ENCODE data around the gene PEX14. TPM values are rescaled to one million over a fixed set of nuclear protein-coding genes. Genes with fewer than 3 reads are reported as not detected.

PEX14 gene
- total RNA-seq, 1 experiment from 2014 or later = 29.3 TPM

DNA sequence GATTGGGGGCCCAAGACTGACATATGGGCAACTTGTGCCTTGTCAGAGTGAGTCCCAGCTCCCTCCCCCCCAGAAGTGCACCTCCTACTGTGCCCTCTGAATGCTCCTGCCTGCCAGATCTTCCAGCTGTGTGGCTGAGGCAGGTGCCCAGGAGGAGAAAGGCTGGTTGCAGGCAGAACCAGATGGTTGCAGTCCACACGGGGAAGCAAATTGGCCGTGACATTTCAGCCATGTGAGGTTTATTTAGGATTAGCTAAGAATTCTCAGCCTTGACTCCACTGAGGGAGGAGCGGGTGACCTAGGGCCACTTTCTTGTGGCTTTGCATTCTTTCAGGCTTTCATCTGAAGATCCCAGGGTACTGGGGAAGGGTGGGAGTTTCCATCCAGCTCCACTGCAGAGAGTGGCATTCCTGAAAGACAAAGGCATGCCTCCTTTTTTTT lies 33.8 kb downstream of the PEX14 start:
- Histone ChIP-seq H3K9me2 (ENCODE audit: insufficient read depth) (no peaks in the 10 kb centered on the region), H4K20me1 (ENCODE audit: insufficient read depth) (peaks cover 3% of the 10 kb centered on the region; the same call in 1 of the 2 replicates), H3K4me3 (replicated peaks in 1 of 2; ENCODE audit: low read depth in 1 of 2, low read length in 2 of 2) (no peak overlapping the region), H3K36me3 (ENCODE audit: control insufficient read depth in 1 of 2, insufficient read depth in 2 of 2, low read length in 2 of 2) (no peaks in the 10 kb centered on the region), H3K4me1 (ENCODE audit: control insufficient read depth in 1 of 2, insufficient read depth in 2 of 2, low read length in 2 of 2) (peaks cover 17 to 30% of the 10 kb centered on the region in 2 experiments), H2AFZ (ENCODE audit: low read depth, low read length, poor library complexity, severe bottlenecking) (no peak overlapping the region), H3K9ac (ENCODE audit: low read length) (no peak overlapping the region), H3K27me3 (ENCODE audit: insufficient read depth, low read length) (no peaks in the 10 kb centered on the region), H3K79me2 (ENCODE audit: insufficient read depth, low read length) (peaks cover 71% of the 10 kb centered on the region), H3K4me2 (ENCODE audit: low read length) (0 out of 2 replicates have a peak overlapping the region, but pooled peaks have one; percentile 3), H3K27ac (ENCODE audit: low read depth, low read length) (no peak overlapping the region), H3K9me3 (ENCODE audit: control insufficient read depth in 1 of 2, insufficient read depth in 1 of 2, low read depth in 1 of 2, low read length in 2 of 2) (no peaks in the 10 kb centered on the region)
- intact Hi-C loops (cut with micrococcal nuclease) = loop anchor here (5.0 kb wide), 1 partner anchor 454 kb away; no protein-coding TSS in a partner anchor
- no peak for ATAC-seq
- ChIA-PET POLR2A (no interaction called here), RAD21 (ENCODE audit: low non-redundant PET in 1 of 2, low total read pairs in 2 of 2, uncharacterized antibody in 2 of 2, unreplicated experiment in 2 of 2) (no interaction called here), CTCF (interaction anchor here (0.6 kb wide), 1 partner anchor 520 kb away, joined by 3 read pairs; no protein-coding TSS in a partner anchor)
- no peak for DNase-seq (ENCODE audit: low read depth, low spot score)
- BruUV-seq (replicated peaks) = no TSS peak
- TF ChIP-seq, protein P1, sequence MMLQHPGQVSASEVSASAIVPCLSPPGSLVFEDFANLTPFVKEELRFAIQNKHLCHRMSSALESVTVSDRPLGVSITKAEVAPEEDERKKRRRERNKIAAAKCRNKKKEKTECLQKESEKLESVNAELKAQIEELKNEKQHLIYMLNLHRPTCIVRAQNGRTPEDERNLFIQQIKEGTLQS (IDR thresholded peaks at IDR 0.05) = no peak
- no peak for TF ChIP-seq CBX3 (IDR thresholded peaks at IDR 0.05; ENCODE audit: low read depth)
- no peak for TF ChIP-seq SRF (IDR thresholded peaks at IDR 0.05; ENCODE audit: low read depth)
- TF ChIP-seq RAD21 (IDR thresholded peaks at IDR 0.05; ENCODE audit: low read depth) = no peak
- no peak for TF ChIP-seq SIN3A (IDR thresholded peaks at IDR 0.05; ENCODE audit: low read depth)
- no peak for TF ChIP-seq POLR2A (IDR thresholded peaks at IDR 0.05; ENCODE audit: borderline replicate concordance, extremely low read depth, insufficient read depth, insufficient read length)
- no peak for TF ChIP-seq ELF1 (IDR thresholded peaks at IDR 0.05; ENCODE audit: borderline replicate concordance, low read depth)
- no peak for TF ChIP-seq SP1 (IDR thresholded peaks at IDR 0.05; ENCODE audit: low read depth)

DNA sequence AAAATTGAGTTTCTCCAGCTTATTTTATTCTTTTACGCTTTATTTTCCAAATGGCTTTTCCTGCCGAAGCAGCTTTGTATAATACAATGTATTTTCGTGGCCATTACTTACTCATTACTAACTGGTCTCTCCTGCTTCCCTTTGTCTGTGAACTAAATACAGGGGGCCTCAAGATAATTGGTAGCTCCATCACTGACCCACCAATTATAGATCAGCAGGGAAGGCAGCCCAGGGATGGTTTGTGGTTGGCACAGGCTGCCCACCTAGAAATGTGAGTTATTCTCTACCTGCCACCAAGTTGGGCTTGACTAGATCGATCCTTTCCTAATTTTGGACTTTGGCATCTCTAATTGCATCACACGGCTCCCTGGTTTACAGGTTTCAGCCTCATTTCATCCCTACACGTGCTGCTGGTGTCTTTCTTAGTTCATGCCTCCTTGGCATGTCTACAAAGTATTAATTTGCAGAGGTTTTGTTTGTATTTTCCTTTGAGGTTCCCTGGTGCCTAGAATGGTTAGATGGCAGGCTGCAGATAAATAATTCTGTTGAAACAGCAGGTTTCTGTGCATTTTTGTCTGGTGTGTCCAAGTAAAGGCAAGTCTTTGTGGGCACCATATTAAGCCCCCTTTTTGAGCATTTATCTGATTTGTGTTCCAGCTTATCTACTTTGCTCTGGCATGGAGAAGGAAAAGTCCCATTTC lies 35.2 kb downstream of the PEX14 start:
- Histone ChIP-seq H3K27me3 (ENCODE audit: insufficient read depth, low read length) (no peaks in the 10 kb centered on the region), H3K9ac (ENCODE audit: low read length) (peak overlapping the region; percentile 21), H3K4me2 (ENCODE audit: low read length) (peak overlapping the region; percentile 65), H3K79me2 (ENCODE audit: insufficient read depth, low read length) (peaks cover 73% of the 10 kb centered on the region), H3K9me2 (ENCODE audit: insufficient read depth) (no peaks in the 10 kb centered on the region), H3K27ac (ENCODE audit: low read depth, low read length) (no peak overlapping the region; the same call in 1 of the 2 replicates), H4K20me1 (ENCODE audit: insufficient read depth) (peaks cover 3% of the 10 kb centered on the region; the same call in 1 of the 2 replicates), H3K4me3 (replicated peaks in 1 of 2; ENCODE audit: low read depth in 1 of 2, low read length in 2 of 2) (no peak overlapping the region), H3K4me1 (ENCODE audit: control insufficient read depth in 1 of 2, insufficient read depth in 2 of 2, low read length in 2 of 2) (peaks cover 17 to 30% of the 10 kb centered on the region in 2 experiments), H2AFZ (ENCODE audit: low read depth, low read length, poor library complexity, severe bottlenecking) (no peak overlapping the region), H3K9me3 (ENCODE audit: control insufficient read depth in 1 of 2, insufficient read depth in 1 of 2, low read depth in 1 of 2, low read length in 2 of 2) (no peaks in the 10 kb centered on the region), H3K36me3 (ENCODE audit: control insufficient read depth in 1 of 2, insufficient read depth in 2 of 2, low read length in 2 of 2) (no peaks in the 10 kb centered on the region)
- intact Hi-C loops (cut with micrococcal nuclease) = loop anchor here (5.0 kb wide), 1 partner anchor 452 kb away; no protein-coding TSS in a partner anchor
- DNase-seq (ENCODE audit: low read depth, low spot score) = no peak
- ChIA-PET POLR2A (no interaction called here), RAD21 (ENCODE audit: low non-redundant PET in 1 of 2, low total read pairs in 2 of 2, uncharacterized antibody in 2 of 2, unreplicated experiment in 2 of 2) (no interaction called here), CTCF (interaction anchor here (1.2 to 1.8 kb wide), 2 partner anchors 15 to 357 kb away, joined by 5 read pairs; no protein-coding TSS in a partner anchor)
- no TSS peak for BruUV-seq (replicated peaks)
- ATAC-seq = no peak
- no peak for TF ChIP-seq ZFX (IDR thresholded peaks at IDR 0.05)
- TF ChIP-seq CEBPB (IDR thresholded peaks at IDR 0.05; ENCODE audit: low read depth) = no peak
- TF ChIP-seq EZH2phosphoT487 (IDR thresholded peaks at IDR 0.05; ENCODE audit: borderline replicate concordance) = no peak
- TF ChIP-seq FOSL1 (IDR thresholded peaks at IDR 0.05; ENCODE audit: low read depth) = no peak
- TF ChIP-seq POLR2A (IDR thresholded peaks at IDR 0.05; ENCODE audit: borderline replicate concordance, extremely low read depth, insufficient read depth, insufficient read length) = no peak
- no peak for TF ChIP-seq RAD21 (IDR thresholded peaks at IDR 0.05; ENCODE audit: low read depth)
- no peak for TF ChIP-seq TCF7L2 (IDR thresholded peaks at IDR 0.05; ENCODE audit: borderline replicate concordance, extremely low read depth, insufficient read depth, insufficient read length)
- TF ChIP-seq, protein P2, sequence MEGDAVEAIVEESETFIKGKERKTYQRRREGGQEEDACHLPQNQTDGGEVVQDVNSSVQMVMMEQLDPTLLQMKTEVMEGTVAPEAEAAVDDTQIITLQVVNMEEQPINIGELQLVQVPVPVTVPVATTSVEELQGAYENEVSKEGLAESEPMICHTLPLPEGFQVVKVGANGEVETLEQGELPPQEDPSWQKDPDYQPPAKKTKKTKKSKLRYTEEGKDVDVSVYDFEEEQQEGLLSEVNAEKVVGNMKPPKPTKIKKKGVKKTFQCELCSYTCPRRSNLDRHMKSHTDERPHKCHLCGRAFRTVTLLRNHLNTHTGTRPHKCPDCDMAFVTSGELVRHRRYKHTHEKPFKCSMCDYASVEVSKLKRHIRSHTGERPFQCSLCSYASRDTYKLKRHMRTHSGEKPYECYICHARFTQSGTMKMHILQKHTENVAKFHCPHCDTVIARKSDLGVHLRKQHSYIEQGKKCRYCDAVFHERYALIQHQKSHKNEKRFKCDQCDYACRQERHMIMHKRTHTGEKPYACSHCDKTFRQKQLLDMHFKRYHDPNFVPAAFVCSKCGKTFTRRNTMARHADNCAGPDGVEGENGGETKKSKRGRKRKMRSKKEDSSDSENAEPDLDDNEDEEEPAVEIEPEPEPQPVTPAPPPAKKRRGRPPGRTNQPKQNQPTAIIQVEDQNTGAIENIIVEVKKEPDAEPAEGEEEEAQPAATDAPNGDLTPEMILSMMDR (IDR thresholded peaks at IDR 0.05 in 2 of 3, conservative IDR thresholded peaks at IDR 0.05 in 1 of 3; ENCODE audit: borderline replicate concordance in 1 of 3, insufficient read depth in 1 of 3, low read depth in 2 of 3, low read length in 2 of 3) = no peak
- TF ChIP-seq ELF1 (IDR thresholded peaks at IDR 0.05; ENCODE audit: borderline replicate concordance, low read depth) = no peak
- TF ChIP-seq SP1 (IDR thresholded peaks at IDR 0.05; ENCODE audit: low read depth) = no peak
- TF ChIP-seq POLR2AphosphoS5 (IDR thresholded peaks at IDR 0.05; ENCODE audit: low read depth, low read length) = no peak
